Stomach (tissue), 9 donors: ENCODE results near the gene C4orf50. TPM values are rescaled to one million over a fixed set of nuclear protein-coding genes. Genes with fewer than 3 reads are reported as not detected.

Experiments
- DNase-seq, 2 donors: peaks; one replicate each; pipeline versions ENCODE4 v3.0.0 to v3.0.0-alpha.2; 2013 to 2019
- H3K27ac ChIP-seq, 5 donors: fragments of 200-600 bp in 4 of 5; sonication (generic) in 4 of 5; one replicate each; pipeline ENCODE4 v1.5.1; 2013 to 2019; ENCODE audit warnings: mild to moderate bottlenecking in 1 of 5, moderate library complexity in 1 of 5
- H3K27me3 ChIP-seq, 3 donors: fragments of 200-600 bp; sonication (generic); one replicate each; pipeline ENCODE4 v1.5.1; 2017 to 2019; ENCODE audit warnings: mixed run types in 1 of 3
- H3K36me3 ChIP-seq, 4 donors: fragments of 200-600 bp; sonication (generic); 1 replicate in 3 of 4; 2 replicates in 1 of 4; pipeline ENCODE4 v1.5.1; 2016 to 2019
- H3K4me1 ChIP-seq, 4 donors: fragments of 200-600 bp; sonication (generic); one replicate each; pipeline ENCODE4 v1.5.1; 2016 to 2019
- H3K4me3 ChIP-seq, 4 donors: fragments of 200-600 bp; sonication (generic) in 3 of 4; one replicate each; pipeline ENCODE4 v1.5.1; 2016 to 2019; ENCODE audit warnings: mild to moderate bottlenecking in 1 of 4
- H3K9me3 ChIP-seq, 4 donors: fragments of 200-600 bp; sonication (generic); one replicate each; pipeline ENCODE4 v1.5.1; 2016 to 2019
- EP300 ChIP-seq: sonication (generic); formaldehyde crosslinking; IDR thresholded peaks from one replicate; pipeline ENCODE4 v1.6.1; 2017; ENCODE audit warnings: antibody characterized with exemption
- POLR2A ChIP-seq, 4 donors: fragments of 450-650 bp; IDR thresholded peaks; one replicate each; pipeline ENCODE4 v1.6.1; 2016; ENCODE audit warnings: antibody characterized with exemption in 4 of 4, control low read depth in 2 of 4, mild to moderate bottlenecking in 1 of 4, moderate library complexity in 1 of 4
- POLR2AphosphoS5 ChIP-seq, 3 donors: sonication (generic); formaldehyde crosslinking; IDR thresholded peaks; one replicate each; pipeline ENCODE4 v1.6.1; 2016; ENCODE audit warnings: antibody characterized with exemption in 3 of 3
- WGBS, 5 donors: extraction: QIAGEN DNeasy Blood & Tissue Kit in 3 of 5; methylation state at CpG; one replicate each; pipeline versions ENCODE4 v1.1.5 to v1.1.7; 2013 to 2018; 5-methylcytosine and 5-hydroxymethylcytosine counted together
- intact Hi-C: fragments of 100-400 bp; cut with DNase I; formaldehyde crosslinking; loops from one replicate; pipeline ENCODE4 v1.15.1; 2023; ENCODE audit warnings: low total_unique reads
- polyA plus RNA-seq, 3 donors: library from polyadenylated mRNA; stranded (reverse); fragments of 200-250 nt; gene quantifications; one replicate each; pipeline ENCODE4 v1.2.3, GENCODE V29; 2013
- total RNA-seq, 5 donors: library from RNA; depleted of rRNA; stranded (reverse); fragments of >200 nt; gene quantifications; one replicate each; pipeline versions ENCODE4 v1.1.0 to v1.2.3, GENCODE V29; 2014 to 2016
- TF ChIP-seq, protein P1 (sequence below), 7 experiments: fragments of 450-650 bp in 4 of 7; fragments of 200-600 bp in 3 of 7; sonication (generic) in 3 of 7; IDR thresholded peaks; one replicate each; pipeline ENCODE4 v1.5.1; 2016 to 2019; ENCODE audit warnings: antibody characterized with exemption in 7 of 7, control low read depth in 2 of 7, mild to moderate bottlenecking in 1 of 7
- donor health status: healthy with polysubstance abuse.
- donor health status: Bipolar disorder and iron deficiency.
- donor health status: healthy.

The C4orf50 gene
- total and polyA plus RNA-seq, 8 donors: under 0.01 to 1.8 (median 0.85) TPM; not detected in 4

DNA sequence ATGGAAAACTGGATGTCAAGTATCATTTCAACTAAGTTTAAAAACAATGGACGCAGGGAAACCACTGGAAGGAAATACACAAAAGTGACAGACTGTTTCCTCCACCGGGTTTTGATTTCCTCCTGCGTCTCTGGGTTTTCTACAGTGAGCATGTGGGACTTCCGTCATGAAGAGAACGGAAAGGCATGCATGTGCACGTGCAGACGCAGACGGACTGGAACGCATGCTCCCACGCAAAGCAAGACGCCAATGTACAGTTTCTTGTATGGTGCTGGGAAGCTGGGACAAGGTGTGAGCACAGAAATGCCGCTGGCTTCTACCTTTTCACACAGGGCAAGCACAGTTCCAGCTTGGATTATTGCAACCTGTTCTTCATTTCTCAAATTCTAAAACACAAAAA is 30.3 kb upstream of the C4orf50 start:
- intact Hi-C loops: no loop called here
- peaks cover 0 to 29% (median 0%) of the 10 kb centered on the region in 3 donors for H3K27me3 ChIP-seq
- peaks cover 0 to 7% (median 0%) of the 10 kb centered on the region in 4 donors for H3K4me1 ChIP-seq
- no peaks in the 10 kb centered on the region for H3K36me3 ChIP-seq
- no peaks in the 10 kb centered on the region for H3K9me3 ChIP-seq
- no peak for DNase-seq
- TF ChIP-seq POLR2A (IDR thresholded peaks at IDR 0.05): no peak
- H3K27ac ChIP-seq: no peak overlapping the region
- H3K4me3 ChIP-seq: no peak overlapping the region
- 71 to 87% (median 78%) methylated on average over 12 of the region's 12 CpGs for WGBS, 5 donors

- intact Hi-C loops: no loop called here
- no peaks in the 10 kb centered on the region for H3K36me3 ChIP-seq
- H3K4me3 ChIP-seq: no peak overlapping the region
- peak in 1 of 2 donors; percentile 34 for DNase-seq
- H3K9me3 ChIP-seq: no peaks in the 10 kb centered on the region
- TF ChIP-seq POLR2AphosphoS5 (IDR thresholded peaks at IDR 0.05): no peak
- TF ChIP-seq, protein P1, sequence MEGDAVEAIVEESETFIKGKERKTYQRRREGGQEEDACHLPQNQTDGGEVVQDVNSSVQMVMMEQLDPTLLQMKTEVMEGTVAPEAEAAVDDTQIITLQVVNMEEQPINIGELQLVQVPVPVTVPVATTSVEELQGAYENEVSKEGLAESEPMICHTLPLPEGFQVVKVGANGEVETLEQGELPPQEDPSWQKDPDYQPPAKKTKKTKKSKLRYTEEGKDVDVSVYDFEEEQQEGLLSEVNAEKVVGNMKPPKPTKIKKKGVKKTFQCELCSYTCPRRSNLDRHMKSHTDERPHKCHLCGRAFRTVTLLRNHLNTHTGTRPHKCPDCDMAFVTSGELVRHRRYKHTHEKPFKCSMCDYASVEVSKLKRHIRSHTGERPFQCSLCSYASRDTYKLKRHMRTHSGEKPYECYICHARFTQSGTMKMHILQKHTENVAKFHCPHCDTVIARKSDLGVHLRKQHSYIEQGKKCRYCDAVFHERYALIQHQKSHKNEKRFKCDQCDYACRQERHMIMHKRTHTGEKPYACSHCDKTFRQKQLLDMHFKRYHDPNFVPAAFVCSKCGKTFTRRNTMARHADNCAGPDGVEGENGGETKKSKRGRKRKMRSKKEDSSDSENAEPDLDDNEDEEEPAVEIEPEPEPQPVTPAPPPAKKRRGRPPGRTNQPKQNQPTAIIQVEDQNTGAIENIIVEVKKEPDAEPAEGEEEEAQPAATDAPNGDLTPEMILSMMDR (IDR thresholded peaks at IDR 0.05): no peak
- TF ChIP-seq POLR2A (IDR thresholded peaks at IDR 0.05): no peak
- no peak for TF ChIP-seq EP300
- H3K27me3 ChIP-seq: peaks cover 0 to 40% (median 0%) of the 10 kb centered on the region in 3 donors
- H3K27ac ChIP-seq: no peak overlapping the region
- H3K4me1 ChIP-seq: no peaks in the 10 kb centered on the region
- 62 to 73% (median 70%) methylated on average over 7 to 15 of the region's 15 CpGs for WGBS, 5 donors
Observed at GRCh38 chr4:6047130-6047673, 29.0 kb upstream of the C4orf50 start.

DNA sequence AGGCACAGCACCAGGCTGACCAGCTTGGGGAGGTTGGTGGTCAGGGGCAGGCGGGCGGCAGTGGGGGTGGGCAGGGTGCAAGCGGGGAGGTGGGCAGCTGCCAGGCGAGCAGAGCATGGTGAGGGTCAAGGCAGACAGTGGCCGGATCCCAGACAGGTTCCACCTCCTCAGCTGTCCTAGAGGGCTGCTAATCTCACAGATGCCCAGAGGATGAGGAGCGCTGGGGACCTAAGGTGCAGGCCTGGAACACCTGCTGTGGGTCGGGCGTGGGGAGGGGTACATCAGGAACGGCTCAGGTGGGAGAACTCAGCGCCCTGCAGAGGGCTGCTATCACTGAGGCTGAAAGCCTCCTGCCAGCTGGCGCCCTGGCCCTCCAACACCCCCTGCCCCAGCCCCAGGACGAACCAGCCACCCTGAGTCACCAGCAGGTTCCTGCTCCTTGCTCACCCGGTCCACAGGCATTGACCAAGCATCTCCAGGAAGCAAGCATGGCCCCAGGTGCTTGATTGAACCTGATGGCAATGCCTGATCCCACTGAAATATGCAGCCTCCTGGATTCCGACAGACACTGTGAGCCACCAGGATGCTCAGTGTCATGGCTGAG is 28.4 kb upstream of the C4orf50 start:
- TF ChIP-seq, protein P1 (IDR thresholded peaks at IDR 0.05): no peak
- TF ChIP-seq POLR2A (IDR thresholded peaks at IDR 0.05) (no peak), POLR2AphosphoS5 (IDR thresholded peaks at IDR 0.05) (no peak), EP300 (no peak)
- WGBS, 5 donors: 83 to 89% (median 86%) methylated on average over 7 to 14 of the region's 14 CpGs
- intact Hi-C loops: no loop called here
- no peak overlapping the region for H3K4me3 ChIP-seq
- H3K27me3 ChIP-seq: peaks cover 0 to 40% (median 0%) of the 10 kb centered on the region in 3 donors
- DNase-seq: no peak
- H3K9me3 ChIP-seq: no peaks in the 10 kb centered on the region
- no peaks in the 10 kb centered on the region for H3K4me1 ChIP-seq
- H3K36me3 ChIP-seq: no peaks in the 10 kb centered on the region
- no peak overlapping the region for H3K27ac ChIP-seq

DNA sequence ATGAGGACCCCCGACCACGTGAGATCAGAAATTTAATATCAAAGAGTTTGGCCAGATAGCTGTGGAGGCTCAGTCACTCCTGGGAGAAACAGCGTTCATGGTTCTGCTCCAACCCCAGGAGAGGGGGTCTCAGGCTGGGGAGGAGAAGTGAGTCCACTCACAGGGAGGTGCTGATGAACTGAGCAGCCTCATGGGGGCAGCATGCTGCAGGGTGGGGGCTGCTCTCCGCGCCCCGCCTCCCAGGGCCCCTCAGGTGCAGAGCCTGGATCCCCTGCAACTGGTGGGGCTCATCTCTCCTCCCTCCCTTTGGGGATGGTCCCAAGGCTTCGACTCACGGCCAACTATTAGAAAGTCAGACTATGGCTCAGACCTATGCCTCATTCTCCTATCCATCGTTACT is 26.6 kb upstream of the C4orf50 start:
- H3K9me3 ChIP-seq: no peaks in the 10 kb centered on the region
- DNase-seq: no peak
- no peaks in the 10 kb centered on the region for H3K36me3 ChIP-seq
- TF ChIP-seq, protein P1 (IDR thresholded peaks at IDR 0.05): no peak
- TF ChIP-seq POLR2A (IDR thresholded peaks at IDR 0.05): no peak
- no peak for TF ChIP-seq POLR2AphosphoS5 (IDR thresholded peaks at IDR 0.05)
- no peak for TF ChIP-seq EP300
- peaks cover 0 to 40% (median 0%) of the 10 kb centered on the region in 3 donors for H3K27me3 ChIP-seq
- 38 to 55% (median 47%) methylated on average over 9 of the region's 9 CpGs for WGBS, 5 donors
- H3K4me1 ChIP-seq: no peaks in the 10 kb centered on the region
- H3K27ac ChIP-seq: no peak overlapping the region
- H3K4me3 ChIP-seq: no peak overlapping the region
- intact Hi-C loops: no loop called here

DNA sequence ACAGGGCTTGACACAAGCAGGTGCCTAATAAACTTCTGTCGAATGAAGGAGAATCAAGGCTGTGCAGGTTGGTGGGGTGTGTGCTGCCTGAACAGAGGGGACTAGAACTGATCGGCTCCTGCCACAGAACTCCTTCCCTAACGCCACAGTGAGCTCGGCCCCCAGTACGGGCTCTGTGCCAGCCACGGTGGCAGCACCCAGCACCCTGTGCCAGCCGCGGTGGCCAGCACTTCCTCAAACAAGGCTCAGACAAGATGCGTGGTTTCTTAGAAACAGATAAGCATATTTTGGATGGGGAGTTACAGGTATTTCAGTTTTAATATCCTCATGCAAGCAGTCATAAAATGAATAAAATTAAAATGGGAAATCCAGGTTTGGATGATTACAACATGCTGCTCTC is 26.0 kb upstream of the C4orf50 start:
- 20 to 40% (median 25%) methylated on average over 7 to 9 of the region's 9 CpGs for WGBS, 5 donors
- Histone ChIP-seq H3K27ac (no peak overlapping the region), H3K4me3 (no peak overlapping the region), H3K4me1 (no peaks in the 10 kb centered on the region), H3K9me3 (no peaks in the 10 kb centered on the region), H3K36me3 (no peaks in the 10 kb centered on the region), H3K27me3 (peaks cover 0 to 40% (median 0%) of the 10 kb centered on the region in 3 donors)
- intact Hi-C loops: no loop called here
- no peak for TF ChIP-seq POLR2AphosphoS5 (IDR thresholded peaks at IDR 0.05)
- peak in 1 of 2 donors; percentile 57 for DNase-seq
